BJ (cell line): ENCODE measurements around the gene CELA2B. TPM values are rescaled to one million over a fixed set of nuclear protein-coding genes. Genes with fewer than 3 reads are reported as not detected.

ENCODE experiments used
- CTCF ChIA-PET: fragments of 350-600 bp; formaldehyde crosslinking; extraction: SDS; loops from one replicate; lab custom pipeline; 2021; ENCODE audit warnings: antibody characterized with exemption, inconsistent platforms; lab: Yijun Ruan, JAX
- POLR2A ChIA-PET: fragments of 300-600 bp; sonication (Branson Sonifier 250); formaldehyde crosslinking; extraction: SDS; loops from one replicate; lab custom pipeline; 2021; ENCODE audit warnings: antibody characterized with exemption; lab: Charles Lee
- DNase-seq: peaks from one replicate; pipeline ENCODE4 v3.0.0-alpha.2; 2011; ENCODE audit warnings: low read depth
- H3K27me3 ChIP-seq: 2 replicates; pipeline ENCODE4 v1.6.0; 2011; ENCODE audit warnings: low read length; ENCODE audit not compliant: control insufficient read depth, insufficient read depth
- H3K36me3 ChIP-seq: 2 replicates; pipeline ENCODE4 v1.5.1; 2011; ENCODE audit warnings: low read length; ENCODE audit not compliant: control insufficient read depth, insufficient read depth
- H3K4me3 ChIP-seq: 2 replicates; pipeline ENCODE4 v1.5.1; 2011; ENCODE audit warnings: low read depth, mild to moderate bottlenecking, control low read depth, low read length
- polyA plus RNA-seq: library from polyadenylated mRNA; depleted of rRNA; stranded (reverse); fragments of >200 nt; gene quantifications from 2 replicates; pipeline ENCODE4 v1.2.3, GENCODE V29; 2011
- TF ChIP-seq, protein P1 (sequence below): IDR thresholded peaks from 2 replicates; pipeline ENCODE4 v1.5.1; 2011; ENCODE audit warnings: low read depth, mild to moderate bottlenecking, control low read depth, inconsistent platforms, low read length, moderate library complexity; ENCODE audit not compliant: insufficient read depth

Gene CELA2B
- polyA plus RNA-seq, 1 experiment: not detected

GRCh38 chr1:15442119-15442518, 33.8 kb upstream of the CELA2B start:
- DNase-seq: no peak
- ChIA-PET CTCF (interaction anchor here (1.1 to 1.4 kb wide), 2 partner anchors 9 to 11 kb away, joined by 3 to 4 read pairs; no protein-coding TSS in a partner anchor), POLR2A (no interaction called here)
- TF ChIP-seq, protein P1, sequence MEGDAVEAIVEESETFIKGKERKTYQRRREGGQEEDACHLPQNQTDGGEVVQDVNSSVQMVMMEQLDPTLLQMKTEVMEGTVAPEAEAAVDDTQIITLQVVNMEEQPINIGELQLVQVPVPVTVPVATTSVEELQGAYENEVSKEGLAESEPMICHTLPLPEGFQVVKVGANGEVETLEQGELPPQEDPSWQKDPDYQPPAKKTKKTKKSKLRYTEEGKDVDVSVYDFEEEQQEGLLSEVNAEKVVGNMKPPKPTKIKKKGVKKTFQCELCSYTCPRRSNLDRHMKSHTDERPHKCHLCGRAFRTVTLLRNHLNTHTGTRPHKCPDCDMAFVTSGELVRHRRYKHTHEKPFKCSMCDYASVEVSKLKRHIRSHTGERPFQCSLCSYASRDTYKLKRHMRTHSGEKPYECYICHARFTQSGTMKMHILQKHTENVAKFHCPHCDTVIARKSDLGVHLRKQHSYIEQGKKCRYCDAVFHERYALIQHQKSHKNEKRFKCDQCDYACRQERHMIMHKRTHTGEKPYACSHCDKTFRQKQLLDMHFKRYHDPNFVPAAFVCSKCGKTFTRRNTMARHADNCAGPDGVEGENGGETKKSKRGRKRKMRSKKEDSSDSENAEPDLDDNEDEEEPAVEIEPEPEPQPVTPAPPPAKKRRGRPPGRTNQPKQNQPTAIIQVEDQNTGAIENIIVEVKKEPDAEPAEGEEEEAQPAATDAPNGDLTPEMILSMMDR: no peak
- peaks cover 6% of the 10 kb centered on the region for H3K27me3 ChIP-seq
- no peaks in the 10 kb centered on the region; the same call in 1 of the 2 replicates for H3K36me3 ChIP-seq
- H3K4me3 ChIP-seq: no peak overlapping the region

DNA sequence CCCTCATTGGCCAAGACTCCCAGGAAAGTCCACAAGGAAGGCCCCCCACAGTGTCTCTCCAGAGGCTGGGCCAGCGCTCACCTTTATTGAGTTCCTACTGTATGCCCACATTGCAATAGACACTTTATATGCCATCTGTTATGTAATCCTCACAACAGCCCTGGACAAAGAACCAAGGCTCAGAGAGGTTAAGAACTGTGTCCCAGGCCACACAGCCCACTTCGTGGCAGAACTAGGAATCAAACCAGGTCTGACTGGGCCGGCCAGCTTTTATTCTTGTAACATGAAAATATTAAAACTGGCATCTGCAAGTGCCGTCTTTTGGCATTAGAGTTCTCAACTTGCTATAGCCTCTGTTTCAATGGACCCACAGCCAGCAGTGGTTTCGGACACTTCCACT, 33.1 kb upstream of the CELA2B start:
- Histone ChIP-seq H3K27me3 (peaks cover 9% of the 10 kb centered on the region), H3K36me3 (no peaks in the 10 kb centered on the region), H3K4me3 (no peak overlapping the region)
- POLR2A ChIA-PET: no interaction called here
- TF ChIP-seq, protein P1: no peak
- DNase-seq: no peak
- CTCF ChIA-PET: interaction anchor here (2.6 kb wide), 1 partner anchor 11 kb away, joined by 19 read pairs; no protein-coding TSS in a partner anchor

GRCh38 chr1:15443281-15443680, 32.6 kb upstream of the CELA2B start:
- H3K36me3 ChIP-seq: no peaks in the 10 kb centered on the region

GRCh38 chr1:15444468-15445389, 31.2 kb upstream of the CELA2B start:
- ChIA-PET POLR2A (no interaction called here), CTCF (interaction anchor here (1.0 to 2.6 kb wide), 2 partner anchors 13 to 120 kb away, joined by 3 to 19 read pairs; no protein-coding TSS in a partner anchor)
- Histone ChIP-seq H3K27me3 (peaks cover 9% of the 10 kb centered on the region), H3K4me3 (no peak overlapping the region), H3K36me3 (no peaks in the 10 kb centered on the region)
- TF ChIP-seq, protein P1: no peak
- no peak for DNase-seq

More at GRCh38 chr1:15443281-15443680, 32.6 kb upstream of the CELA2B start:
- Histone ChIP-seq H3K27me3 (peaks cover 9% of the 10 kb centered on the region), H3K4me3 (no peak overlapping the region)
- ChIA-PET POLR2A (no interaction called here), CTCF (interaction anchor here (2.6 kb wide), 1 partner anchor 12 kb away, joined by 19 read pairs; no protein-coding TSS in a partner anchor)
- TF ChIP-seq, protein P1: no peak
- no peak for DNase-seq
